SKM-1 treated with dmso at 0.1 percent for 144 hours (cell line): ENCODE data around the gene EEIG1.
A peak's percentile ranks its signal among the peaks of the same experiment; 100 is the strongest.

Source experiments
- DNase-seq: peaks from one replicate; lab custom pipeline; 2025; ENCODE audit not compliant: unreplicated experiment; lab: John Stamatoyannopoulos, UW

EEIG1 gene

GRCh38 chr9:127942216-127943010 is 38.4 kb downstream of the EEIG1 start:
- peak; percentile 43 for DNase-seq

GRCh38 chr9:127941961-127942215 is 38.9 kb downstream of the EEIG1 start:
- DNase-seq: no peak

- no peak for DNase-seq
Observed at GRCh38 chr9:127941062-127941960, 39.5 kb downstream of the EEIG1 start.

GRCh38 chr9:127940593-127940992 is 40.2 kb downstream of the EEIG1 start:
- no peak for DNase-seq

- no peak for DNase-seq
Observed at GRCh38 chr9:127938298-127938690, 42.5 kb downstream of the EEIG1 start.

- DNase-seq: peak; percentile 83
Observed at GRCh38 chr9:127937388-127938297, 43.1 kb downstream of the EEIG1 start, which contains the start of gene DPM2. TSS of gene DPM2 (minus strand) at chr9:127937854. CDS start at chr9:127937820, 34 bp downstream.

- DNase-seq: no peak
Observed at GRCh38 chr9:127937056-127937387, 43.8 kb downstream of the EEIG1 start.

GRCh38 chr9:127936347-127936852 is 44.4 kb downstream of the EEIG1 start:
- no peak for DNase-seq

- DNase-seq: no peak
Observed at GRCh38 chr9:127935765-127936221, 45.0 kb downstream of the EEIG1 start.

- no peak for DNase-seq
Observed at GRCh38 chr9:127934986-127935385, 45.8 kb downstream of the EEIG1 start.

- DNase-seq: no peak
Observed at GRCh38 chr9:127934248-127934647, 46.5 kb downstream of the EEIG1 start.

- DNase-seq: no peak
Observed at GRCh38 chr9:127931092-127931881, 49.5 kb downstream of the EEIG1 start.
